Type B pancreatic cell (in vitro differentiated cells): ENCODE results near the gene KRT12. TPM values are rescaled to one million over a fixed set of nuclear protein-coding genes. Genes with fewer than 3 reads are reported as not detected.

ENCODE experiments used
- DNase-seq: peaks from one replicate; pipeline ENCODE4 v3.0.0; 2021; ENCODE audit warnings: mixed read lengths; ENCODE audit not compliant: unreplicated experiment; ENCODE audit errors: extremely low spot score
- H3K27ac Mint-ChIP-seq: 2 replicates; pipeline ENCODE4 v1.8.0; 2021; ENCODE audit warnings: mild to moderate bottlenecking, mixed read lengths
- H3K27me3 Mint-ChIP-seq: 2 replicates; pipeline ENCODE4 v1.8.0; 2021; ENCODE audit warnings: mixed read lengths
- H3K36me3 Mint-ChIP-seq: 2 replicates; pipeline ENCODE4 v1.8.0; 2021; ENCODE audit warnings: mixed read lengths
- H3K4me1 Mint-ChIP-seq: one replicate; pipeline ENCODE4 v1.8.0; 2021; ENCODE audit warnings: mixed read lengths; ENCODE audit not compliant: unreplicated experiment
- H3K4me3 Mint-ChIP-seq: 2 replicates; pipeline ENCODE4 v1.8.0; 2021; ENCODE audit warnings: mild to moderate bottlenecking, mixed read lengths
- H3K9me3 Mint-ChIP-seq: 2 replicates; pipeline ENCODE4 v1.8.0; 2021; ENCODE audit warnings: mixed read lengths
- CTCF ChIP-seq: fragments of 200-600 bp; sonication (generic); conservative IDR thresholded peaks from 2 replicates; pipeline ENCODE4 v1.5.0; 2021; ENCODE audit warnings: antibody characterized with exemption, mild to moderate bottlenecking
- total RNA-seq: library from RNA; stranded (reverse); gene quantifications from 2 replicates; pipeline ENCODE4 v1.2.1, GENCODE V29; 2021; ENCODE audit warnings: low replicate concordance

The KRT12 gene
- total RNA-seq, 1 donor from 2014 or later: not detected

GRCh38 chr17:40822132-40822812, 44.8 kb downstream of the KRT12 start, which contains the start of gene KRT10:
KRT10 (minus strand) TSS chr17:40822614; CDS start chr17:40822585, 29 bp downstream.
- no peak for DNase-seq
- Mint-ChIP-seq H3K27ac (no peak within 1 kb of the TSS), H3K4me1 (no peaks in the 10 kb centered on the region), H3K27me3 (no peaks in the 10 kb centered on the region), H3K9me3 (no peaks in the 10 kb centered on the region), H3K36me3 (peaks cover 25% of the 10 kb centered on the region), H3K4me3 (peak within 1 kb of the TSS; percentile 70)
- TF ChIP-seq CTCF: no peak

GRCh38 chr17:40821536-40821935, 45.5 kb downstream of the KRT12 start:
- no peaks in the 10 kb centered on the region for H3K4me1 Mint-ChIP-seq
- no peaks in the 10 kb centered on the region for H3K27me3 Mint-ChIP-seq
- H3K4me3 Mint-ChIP-seq: no peak overlapping the region
- no peak for TF ChIP-seq CTCF
- DNase-seq: no peak
- H3K36me3 Mint-ChIP-seq: peaks cover 33% of the 10 kb centered on the region
- H3K27ac Mint-ChIP-seq: no peak overlapping the region
- H3K9me3 Mint-ChIP-seq: no peaks in the 10 kb centered on the region

DNA sequence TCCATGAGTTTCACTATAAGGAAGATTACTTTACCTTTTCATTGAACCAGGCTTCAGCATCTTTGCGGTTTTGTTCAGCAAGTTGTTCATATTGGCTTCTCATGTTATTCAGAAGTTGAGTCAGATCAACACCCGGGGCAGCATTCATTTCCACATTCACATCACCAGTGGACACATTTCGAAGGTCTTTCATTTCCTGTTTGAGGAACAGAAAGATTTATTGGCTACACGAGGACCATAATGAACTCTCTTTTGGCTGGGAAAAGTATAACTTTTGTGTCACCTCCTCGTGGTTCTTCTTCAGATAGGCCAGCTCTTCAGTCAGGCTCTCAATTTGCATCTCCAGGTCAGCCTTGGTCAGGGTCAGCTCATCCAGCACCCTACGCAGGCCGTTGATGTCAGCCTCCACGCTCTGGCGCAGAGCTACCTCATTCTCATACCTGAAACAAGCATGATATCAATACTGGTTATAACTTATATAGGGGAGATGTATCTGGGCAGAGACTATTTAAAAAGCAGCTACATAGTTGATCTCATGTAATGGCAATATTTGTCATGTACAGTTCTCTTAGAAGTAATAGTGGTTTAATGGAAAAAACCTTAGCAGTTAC, 46.7 kb downstream of the KRT12 start:
- TF ChIP-seq CTCF: no peak
- no peaks in the 10 kb centered on the region for H3K9me3 Mint-ChIP-seq
- no peaks in the 10 kb centered on the region for H3K27me3 Mint-ChIP-seq
- peaks cover 39% of the 10 kb centered on the region for H3K36me3 Mint-ChIP-seq
- peak overlapping the region; percentile 90 for H3K4me3 Mint-ChIP-seq
- H3K27ac Mint-ChIP-seq: peak overlapping the region; percentile 79
- DNase-seq: no peak
- H3K4me1 Mint-ChIP-seq: no peaks in the 10 kb centered on the region

DNA sequence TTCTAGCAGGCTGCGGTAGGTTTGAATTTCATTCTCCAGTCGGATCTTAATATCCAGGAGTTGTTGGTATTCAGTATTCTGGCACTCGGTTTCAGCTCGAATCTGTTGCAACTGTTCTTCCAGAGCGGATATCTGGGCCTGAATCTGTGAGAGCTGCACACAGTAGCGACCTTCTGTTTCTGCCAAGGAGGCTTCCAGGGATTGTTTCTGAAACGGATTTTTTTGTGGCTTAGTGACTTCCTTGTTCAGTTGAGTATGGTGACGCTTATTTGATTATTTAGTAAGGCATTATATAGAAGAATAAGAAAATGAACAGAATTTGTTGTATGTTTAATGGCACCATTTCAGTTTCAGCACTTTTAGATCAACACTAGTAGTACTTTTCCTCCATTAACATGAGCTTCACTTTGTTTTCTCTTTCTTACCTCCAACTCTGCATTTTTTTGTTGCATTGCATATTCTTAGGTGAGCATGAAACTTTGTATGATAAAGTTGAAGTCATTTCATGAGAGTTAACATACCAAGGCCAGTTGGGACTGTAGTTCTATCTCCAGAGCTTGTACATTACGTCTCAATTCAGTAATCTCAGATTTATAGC, 47.4 kb downstream of the KRT12 start:
- Mint-ChIP-seq H3K4me3 (peak overlapping the region; percentile 90), H3K27me3 (peaks cover under 1% of the 10 kb centered on the region), H3K36me3 (peaks cover 42% of the 10 kb centered on the region), H3K27ac (peak overlapping the region; percentile 79), H3K9me3 (no peaks in the 10 kb centered on the region), H3K4me1 (no peaks in the 10 kb centered on the region)
- no peak for TF ChIP-seq CTCF
- no peak for DNase-seq

DNA sequence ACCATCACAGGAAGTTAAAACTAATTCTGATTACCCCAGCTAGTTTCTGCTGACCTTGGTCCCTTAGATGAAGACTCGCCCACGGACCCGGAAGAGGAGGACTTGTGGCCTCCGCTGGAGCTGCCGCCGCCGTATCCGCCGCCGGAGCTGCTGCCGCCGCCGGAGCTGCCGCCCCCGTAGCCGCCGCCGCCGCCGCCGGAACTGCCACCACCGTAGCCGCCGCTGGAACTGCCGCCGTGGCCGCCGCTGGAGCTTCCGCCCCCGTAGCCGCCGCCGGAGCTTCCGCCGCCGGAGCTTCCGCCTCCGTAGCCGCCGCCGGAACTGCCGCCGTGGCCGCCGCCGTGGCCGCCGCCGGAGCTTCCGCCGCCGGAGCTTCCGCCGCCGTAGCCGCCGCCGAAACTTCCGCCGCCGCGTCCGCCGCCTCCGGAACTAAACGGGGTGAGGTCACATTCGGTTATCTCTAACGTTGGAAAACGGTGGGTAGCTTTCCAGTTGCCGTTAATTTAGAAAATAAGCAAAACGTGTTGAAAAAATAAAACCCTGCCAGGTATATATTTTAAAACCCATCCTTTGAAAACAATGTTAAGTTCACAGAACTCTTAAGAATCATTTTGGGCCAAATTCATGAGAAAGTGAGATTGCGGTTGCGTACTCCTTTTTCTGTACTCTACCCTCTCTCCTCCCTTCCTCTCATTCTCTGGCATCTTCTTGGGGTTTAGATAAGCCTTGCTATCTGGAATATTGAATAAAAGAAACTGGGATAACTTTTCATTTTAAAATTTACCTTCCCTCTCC, 48.1 kb downstream of the KRT12 start:
- TF ChIP-seq CTCF: no peak
- Mint-ChIP-seq H3K27me3 (peaks cover 6% of the 10 kb centered on the region), H3K36me3 (peaks cover 39% of the 10 kb centered on the region), H3K9me3 (no peaks in the 10 kb centered on the region), H3K27ac (peak overlapping the region; percentile 92), H3K4me3 (peak overlapping the region; percentile 93), H3K4me1 (no peaks in the 10 kb centered on the region)
- DNase-seq: peak; percentile 89
